Endothelial cell of umbilical vein (primary cell): ENCODE data around the gene C14orf119. TPM values are rescaled to one million over a fixed set of nuclear protein-coding genes. Genes with fewer than 3 reads are reported as not detected.

ENCODE experiments used
- BruUV-seq: library from RNA; stranded (reverse); fragments of 400-500 nt; replicated peaks from 2 replicates; lab custom pipeline; 2021; lab: Mats Ljungman, UMichigan
- CTCF ChIA-PET: fragments of 300-600, 350-600 bp; sonication (Branson Sonifier 250); formaldehyde crosslinking; loops from one replicate; lab custom pipeline; 2021; ENCODE audit warnings: antibody characterized with exemption, inconsistent platforms; lab: Charles Lee
- POLR2A ChIA-PET: fragments of 300-600, 350-600 bp; sonication (Branson Sonifier 250); formaldehyde crosslinking; loops from one replicate; lab custom pipeline; 2021; ENCODE audit warnings: antibody characterized with exemption, inconsistent platforms; lab: Charles Lee
- DNase-seq: peaks from one replicate; pipeline ENCODE4 v3.0.0-alpha.2; 2011; ENCODE audit warnings: low read depth, low spot score
- FAIRE-seq: peaks from 2 replicates; lab custom pipeline; 2011; peaks lifted over from hg19 to GRCh38; lab: Jason Lieb, UNC
- H2AFZ ChIP-seq: 2 replicates; pipeline ENCODE4 v1.6.0; 2012; ENCODE audit warnings: low read depth, low read length, control low read depth, inconsistent platforms
- H3K27ac ChIP-seq: 2 replicates; pipeline ENCODE4 v1.5.1; 2011; ENCODE audit warnings: low read depth, mild to moderate bottlenecking, control low read depth, low read length, moderate library complexity; ENCODE audit not compliant: insufficient read depth
- H3K27me3 ChIP-seq, 2 experiments: 2 replicates each; pipeline versions ENCODE4 v1.6.0 to v1.6.1; 2011; ENCODE audit warnings: low read length in 2 of 2, mixed read lengths in 1 of 2; ENCODE audit not compliant: control insufficient read depth in 2 of 2, insufficient read depth in 2 of 2
- H3K36me3 ChIP-seq, 2 experiments: 2 replicates in 1 of 2; 3 replicates in 1 of 2; pipeline ENCODE4 v1.5.1; 2011; ENCODE audit warnings: low read length in 2 of 2, mild to moderate bottlenecking in 1 of 2, moderate library complexity in 1 of 2; ENCODE audit not compliant: control insufficient read depth in 2 of 2, insufficient read depth in 2 of 2; ENCODE audit errors: extremely low read depth in 1 of 2
- H3K4me1 ChIP-seq: 3 replicates; pipeline ENCODE4 v1.5.1; 2011; ENCODE audit warnings: mild to moderate bottlenecking, low read length; ENCODE audit not compliant: control insufficient read depth, insufficient read depth; ENCODE audit errors: extremely low read depth
- H3K4me2 ChIP-seq: 2 replicates; pipeline ENCODE4 v1.6.1; 2011; ENCODE audit warnings: low read length, control low read depth, mixed read lengths; ENCODE audit not compliant: insufficient read depth
- H3K4me3 ChIP-seq, 3 experiments: fragments of 200-600 bp in 1 of 3; sonication (generic), shearing (Covaris generic) in 1 of 3; replicated peaks in 1 of 3; 2 replicates each; pipeline ENCODE4 v1.5.1; 2011 to 2016; ENCODE audit warnings: control low read depth in 3 of 3, low read length in 3 of 3, mild to moderate bottlenecking in 2 of 3, inconsistent platforms in 1 of 3, low read depth in 1 of 3, moderate library complexity in 1 of 3; ENCODE audit not compliant: insufficient read depth in 1 of 3
- H3K79me2 ChIP-seq: 2 replicates; pipeline ENCODE4 v1.6.0; 2012; ENCODE audit warnings: low read length, inconsistent platforms; ENCODE audit not compliant: control insufficient read depth, insufficient read depth
- H3K9ac ChIP-seq: replicated peaks from 2 replicates; pipeline ENCODE3; 2011; ENCODE audit warnings: low read length, control low read depth; ENCODE audit not compliant: insufficient read depth; ENCODE audit errors: extremely low read depth
- H3K9me1 ChIP-seq: replicated peaks from 3 replicates; pipeline ENCODE4 v1.6.0; 2011; ENCODE audit warnings: mild to moderate bottlenecking, low read length; ENCODE audit not compliant: control insufficient read depth, insufficient read depth; ENCODE audit errors: extremely low read depth
- H3K9me3 ChIP-seq: replicated peaks from 2 replicates; pipeline ENCODE4 v1.5.1; 2012; ENCODE audit warnings: low read length, inconsistent platforms; ENCODE audit not compliant: control insufficient read depth, insufficient read depth
- H4K20me1 ChIP-seq: replicated peaks from 2 replicates; pipeline ENCODE3; 2011; ENCODE audit warnings: mild to moderate bottlenecking, low read length; ENCODE audit not compliant: control insufficient read depth, insufficient read depth; ENCODE audit errors: extremely low read depth
- CTCF ChIP-seq, 2 donors: IDR thresholded peaks; 1 replicate in 1 of 2; 2 replicates in 1 of 2; pipeline ENCODE4 v1.5.1; 2011; ENCODE audit warnings: low read length in 2 of 2, mild to moderate bottlenecking in 2 of 2, moderate library complexity in 2 of 2, control low read depth in 1 of 2, inconsistent platforms in 1 of 2, low read depth in 1 of 2; ENCODE audit not compliant: insufficient read depth in 1 of 2; ENCODE audit errors: extremely low read depth in 1 of 2
- EZH2 ChIP-seq: IDR thresholded peaks from 2 replicates; pipeline ENCODE4 v1.6.1; 2012; ENCODE audit warnings: borderline replicate concordance, low read depth, mild to moderate bottlenecking, moderate library complexity, low read length, inconsistent platforms; ENCODE audit not compliant: severe bottlenecking
- FOS ChIP-seq: IDR thresholded peaks from 2 replicates; pipeline ENCODE4 v1.6.1; 2011; ENCODE audit warnings: mild to moderate bottlenecking, low read length, moderate library complexity, borderline replicate concordance; ENCODE audit not compliant: insufficient read depth
- MAX ChIP-seq: IDR thresholded peaks from 2 replicates; pipeline ENCODE4 v1.6.1; 2011; ENCODE audit not compliant: insufficient read depth, insufficient read length
- MYC ChIP-seq: IDR thresholded peaks from one replicate; pipeline ENCODE4 v1.6.1; 2011; ENCODE audit warnings: mild to moderate bottlenecking, low read depth, low read length
- POLR2A ChIP-seq: IDR thresholded peaks from 2 replicates; pipeline ENCODE4 v1.6.1; 2012; ENCODE audit warnings: low read depth, mild to moderate bottlenecking, control low read depth, low read length
- POLR2AphosphoS5 ChIP-seq: IDR thresholded peaks from 2 replicates; pipeline ENCODE4 v1.6.1; 2012; ENCODE audit warnings: low read depth, mild to moderate bottlenecking, control low read depth, low read length, moderate library complexity; ENCODE audit not compliant: insufficient read depth
- dilution Hi-C: fragments of 300-500 bp; cut with MboI; formaldehyde crosslinking; loops from one replicate; pipeline ENCODE4 v1.15.0; 2019; ENCODE audit warnings: low sequenced_read_pairs; ENCODE audit not compliant: extremely low pct_ligation_motif_present
- intact Hi-C: fragments of 100-400 bp; cut with micrococcal nuclease; formaldehyde crosslinking; loops from one replicate; pipeline ENCODE4 v1.10.0; 2022
- polyA plus RNA-seq, 4 experiments: library from polyadenylated mRNA; depleted of rRNA in 3 of 4; stranded (reverse) in 3 of 4; unstranded in 1 of 4; fragments of >200 nt; gene quantifications; 2 replicates each; pipeline versions ENCODE4 v1.2.1 to v1.2.3, GENCODE V29; 2011 to 2012; ENCODE audit warnings: missing spikeins in 1 of 4
- total RNA-seq: library from RNA; stranded (reverse); gene quantifications from 2 replicates; pipeline ENCODE4 v1.2.3, GENCODE V29; 2021

Gene C14orf119
- total and polyA plus RNA-seq, 2 donors (not counting 3 experiments of a cell fraction or from before 2014, with no cell fraction given): 58.3 to 60.5 TPM

GRCh38 chr14:23080474-23080873 lies 14.8 kb upstream of the C14orf119 start:
- no peak overlapping the region for H3K4me2 ChIP-seq
- FAIRE-seq (no peak), DNase-seq (no peak)
- H3K9me3 ChIP-seq: no peaks in the 10 kb centered on the region
- peaks cover 8% of the 10 kb centered on the region for H3K79me2 ChIP-seq
- H3K4me1 ChIP-seq: peaks cover 24% of the 10 kb centered on the region
- H3K4me3 ChIP-seq: no peak overlapping the region
- dilution Hi-C loops: no loop called here
- no peaks in the 10 kb centered on the region for H3K9me1 ChIP-seq
- TF ChIP-seq CTCF (IDR thresholded peaks at IDR 0.05; ENCODE audit: extremely low read depth in 1 of 2, insufficient read depth in 1 of 2, low read depth in 1 of 2, low read length in 2 of 2) (no peak), FOS (no peak), MAX (no peak), POLR2A (no peak), POLR2AphosphoS5 (no peak), EZH2 (no peak), MYC (no peak)
- peaks cover 34 to 44% of the 10 kb centered on the region in 2 experiments for H3K36me3 ChIP-seq
- no peaks in the 10 kb centered on the region for H4K20me1 ChIP-seq
- ChIA-PET POLR2A (interaction anchor here (1.1 kb wide), 1 partner anchor 9 kb away, joined by 3 read pairs; no protein-coding TSS in a partner anchor), CTCF (interaction anchor here (0.8 to 1.9 kb wide), 7 partner anchors 9 to 40 kb away, joined by 3 to 20 read pairs (median 4); partner anchors contain the start of genes ACIN1 and C14orf119)
- intact Hi-C loops: no loop called here
- H3K27me3 ChIP-seq: no peaks in the 10 kb centered on the region
- no peak overlapping the region for H3K27ac ChIP-seq
- H2AFZ ChIP-seq: no peak overlapping the region
- no TSS peak for BruUV-seq
- H3K9ac ChIP-seq: no peak overlapping the region
